Motor neuron (in vitro differentiated cells): Measurements from ENCODE around the gene ECHS1. TPM values are rescaled to one million over a fixed set of nuclear protein-coding genes. Genes with fewer than 3 reads are reported as not detected.

ENCODE experiments used
- ATAC-seq, 8 experiments: fragments of 200-7000 bp; cut with Tn5 transposase; replicated peaks in 6 of 8; 2 replicates each; pipeline ENCODE4 v1.8.0; 2021; ENCODE audit warnings: mild to moderate bottlenecking in 8 of 8, moderate library complexity in 8 of 8
- H3K27ac ChIP-seq, 2 donors: fragments of 250-450 bp; sonication (Bioruptor Pico); 2 replicates each; pipeline ENCODE4 v1.9.0; 2021; ENCODE audit warnings: antibody characterized with exemption in 2 of 2, mild to moderate bottlenecking in 2 of 2, moderate library complexity in 1 of 2
- H3K4me1 ChIP-seq, 2 donors: fragments of 250-450 bp; sonication (Bioruptor Pico); replicated peaks in 1 of 2; 2 replicates each; pipeline ENCODE4 v1.6.1; 2021; ENCODE audit warnings: antibody characterized with exemption in 2 of 2, mild to moderate bottlenecking in 2 of 2, moderate library complexity in 1 of 2
- H3K4me3 ChIP-seq, 5 donors: fragments of 250-450 bp; sonication (Bioruptor Pico); 2 replicates each; pipeline ENCODE4 v1.9.0; 2021; ENCODE audit warnings: antibody characterized with exemption in 5 of 5, mild to moderate bottlenecking in 5 of 5, moderate library complexity in 4 of 5
- WGBS, 10 experiments: fragments of 450-650 bp; shearing (Covaris generic); methylation state at CpG; one replicate each; pipeline ENCODE4 v1.0.0; 2022; 5-methylcytosine and 5-hydroxymethylcytosine counted together
- in situ Hi-C, 9 experiments: fragments of 400-800 bp; cut with MboI; loops; one replicate each; pipeline ENCODE4 v1.15.0; 2021; ENCODE audit warnings: low sequenced_read_pairs in 9 of 9, low pct_unique_long_range_greater_than_20kb in 2 of 9; ENCODE audit not compliant: unreplicated experiment in 9 of 9
- total RNA-seq, 8 experiments: library from RNA; unstranded; fragments of 300-600 nt; gene quantifications; 2 replicates each; pipeline versions ENCODE4 v1.2.3 to v1.2.4, GENCODE V29; 2022

Gene ECHS1
- total RNA-seq, 8 experiments from 2014 or later, result 48.7 to 117 (median 85.1) TPM

- WGBS, 10 experiments, result 44 to 100% (median 80%) methylated on average over 1 to 3 of the region's 8 CpGs; no CpG with 5 or more reads in 6 of the 10 experiments
- in situ Hi-C loops, result no loop called here
- H3K4me3 ChIP-seq, result no peak overlapping the region
- no peaks in the 10 kb centered on the region for H3K4me1 ChIP-seq
- peak in 3 of 8 experiments; percentile 2 to 17 (median 5) for ATAC-seq
- H3K27ac ChIP-seq, result no peak overlapping the region
These were observed 24.0 kb downstream of the ECHS1 start for GRCh38 chr10:133349160-133349568.

DNA sequence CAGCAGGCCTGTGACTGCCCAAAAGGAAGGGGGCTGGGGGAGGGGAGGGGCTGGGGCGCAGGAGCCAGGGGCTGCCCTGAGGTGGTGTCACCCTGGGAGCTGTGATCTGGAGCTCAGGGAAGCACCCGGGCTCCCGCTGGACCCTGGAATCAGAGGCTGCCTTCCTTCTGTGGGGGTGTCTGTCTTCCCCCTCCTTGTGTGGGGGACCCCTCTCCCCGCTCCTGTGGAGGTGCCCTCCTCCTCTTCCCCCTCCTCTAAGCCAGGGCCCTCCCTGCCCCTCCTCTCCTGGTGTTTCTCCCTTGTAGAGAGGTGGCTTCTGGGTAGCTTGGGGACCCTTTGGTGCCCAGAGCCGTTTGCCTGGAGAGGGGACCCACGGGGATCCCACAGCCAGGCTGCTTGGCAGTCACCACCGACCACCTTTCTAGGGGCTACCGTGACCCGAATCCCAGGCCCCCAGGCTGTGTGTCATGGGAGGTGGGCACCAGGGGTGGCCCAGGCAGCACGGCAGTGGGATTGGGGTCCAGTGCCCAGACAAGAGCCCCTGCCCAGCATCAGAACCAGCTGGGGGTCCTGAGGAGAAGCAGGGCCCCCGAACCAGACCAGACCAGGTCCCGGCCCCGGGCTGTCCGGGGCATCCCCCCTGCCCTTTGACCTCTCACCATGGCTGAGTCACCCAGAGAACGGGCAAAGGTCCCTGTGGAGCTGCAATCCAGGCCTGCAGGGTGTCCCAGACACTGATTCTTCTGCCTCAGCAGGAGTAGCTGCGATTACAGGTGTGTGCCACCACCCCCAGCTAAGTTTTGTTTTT lies 25.2 kb downstream of the ECHS1 start:
- in situ Hi-C loops, result no loop called here
- Histone ChIP-seq H3K4me1 (no peaks in the 10 kb centered on the region), H3K27ac (no peak overlapping the region), H3K4me3 (no peak overlapping the region)
- WGBS, 10 experiments, result 75 to 100% (median 100%) methylated on average over 1 to 6 of the region's 16 CpGs; no CpG with 5 or more reads in 5 of the 10 experiments
- ATAC-seq, result peak in 2 of 8 experiments; percentile 10 to 14

GRCh38 chr10:133346413-133346812 lies 26.7 kb downstream of the ECHS1 start:
- Histone ChIP-seq H3K27ac (no peak overlapping the region), H3K4me1 (no peaks in the 10 kb centered on the region), H3K4me3 (no peak overlapping the region)
- in situ Hi-C loops, result no loop called here
- 8 to 80% (median 20%) methylated on average over 2 to 3 of the region's 11 CpGs; no CpG with 5 or more reads in 7 of the 10 experiments for WGBS, 10 experiments
- no peak for ATAC-seq

DNA sequence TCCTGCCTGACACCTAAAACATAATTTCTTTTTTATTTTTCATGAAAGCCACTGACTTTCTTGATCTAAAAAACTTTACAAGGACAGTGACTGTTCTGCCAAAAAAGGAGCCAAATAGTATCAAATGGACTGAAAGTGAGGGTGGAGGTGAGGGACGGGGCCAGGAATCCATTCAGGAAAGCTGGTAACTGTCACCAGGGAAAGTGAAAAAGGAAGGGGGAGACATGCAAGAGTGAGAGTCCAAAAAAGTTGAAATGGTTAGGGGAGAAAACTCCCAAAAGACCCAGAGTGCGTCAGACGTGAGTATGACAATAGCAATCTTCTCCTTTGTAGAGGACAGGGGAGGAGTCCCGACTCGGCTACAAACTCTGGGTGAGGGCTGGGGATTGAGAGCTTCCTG lies 28.9 kb downstream of the ECHS1 start:
- Histone ChIP-seq H3K27ac (no peak overlapping the region), H3K4me3 (no peak overlapping the region), H3K4me1 (no peaks in the 10 kb centered on the region)
- in situ Hi-C loops, result no loop called here
- 57 to 80% (median 70%) methylated on average over 1 to 5 of the region's 5 CpGs; no CpG with 5 or more reads in 3 of the 10 experiments for WGBS, 10 experiments
- no peak for ATAC-seq

- in situ Hi-C loops, result no loop called here
- no peak overlapping the region for H3K27ac ChIP-seq
- ATAC-seq, result no peak
- no peak overlapping the region for H3K4me3 ChIP-seq
- no peaks in the 10 kb centered on the region for H3K4me1 ChIP-seq
- WGBS, 10 experiments, result 57 to 92% (median 70%) methylated on average over 1 to 5 of the region's 9 CpGs; no CpG with 5 or more reads in 2 of the 10 experiments
These were observed 29.6 kb downstream of the ECHS1 start for GRCh38 chr10:133343558-133343957.

- Histone ChIP-seq H3K27ac (no peak overlapping the region), H3K4me1 (no peaks in the 10 kb centered on the region), H3K4me3 (no peak overlapping the region)
- WGBS, 10 experiments, result 50 to 89% (median 74%) methylated on average over 2 to 5 of the region's 8 CpGs; no CpG with 5 or more reads in 6 of the 10 experiments
- in situ Hi-C loops, result no loop called here
- no peak for ATAC-seq
These were observed 30.2 kb downstream of the ECHS1 start for GRCh38 chr10:133342942-133343341.

GRCh38 chr10:133341983-133342382 lies 31.2 kb downstream of the ECHS1 start:
- in situ Hi-C loops, result no loop called here
- ATAC-seq, result peak in 3 of 8 experiments; percentile 20 to 89 (median 69)
- 13 to 93% (median 74%) methylated on average over 1 to 4 of the region's 4 CpGs; no CpG with 5 or more reads in 3 of the 10 experiments for WGBS, 10 experiments

GRCh38 chr10:133339708-133340380 lies 33.3 kb downstream of the ECHS1 start:
- H3K27ac ChIP-seq, result no peak overlapping the region
- in situ Hi-C loops, result no loop called here
- no peak overlapping the region for H3K4me3 ChIP-seq
- WGBS, 10 experiments, result 0 to 100% (median 100%) methylated on average over 1 to 5 of the region's 13 CpGs; no CpG with 5 or more reads in 5 of the 10 experiments
- ATAC-seq, result no peak
- H3K4me1 ChIP-seq, result peaks cover 6 to 13% of the 10 kb centered on the region in 2 donors

More at GRCh38 chr10:133341983-133342382, 31.2 kb downstream of the ECHS1 start:
- H3K4me1 ChIP-seq, result no peaks in the 10 kb centered on the region
- no peak overlapping the region for H3K27ac ChIP-seq
- H3K4me3 ChIP-seq, result no peak overlapping the region

- Histone ChIP-seq H3K4me3 (no peak overlapping the region), H3K27ac (no peak overlapping the region), H3K4me1 (peaks cover 10 to 14% of the 10 kb centered on the region in 2 donors)
- ATAC-seq, result no peak
- WGBS, 10 experiments, result 59 to 79% methylated on average over 3 to 5 of the region's 10 CpGs; no CpG with 5 or more reads in 8 of the 10 experiments
- in situ Hi-C loops, result no loop called here
These were observed 34.8 kb downstream of the ECHS1 start for GRCh38 chr10:133338080-133339071.

GRCh38 chr10:133337370-133337725 lies 35.8 kb downstream of the ECHS1 start:
- 37 to 100% (median 96%) methylated on average over 1 to 2 of the region's 3 CpGs; no CpG with 5 or more reads in 6 of the 10 experiments for WGBS, 10 experiments
- in situ Hi-C loops, result no loop called here
- Histone ChIP-seq H3K4me1 (peaks cover 10 to 14% of the 10 kb centered on the region in 2 donors), H3K27ac (no peak overlapping the region), H3K4me3 (peak overlapping the region in 1 of 5 donors; percentile 43)
- no peak for ATAC-seq

- 4 to 100% (median 30%) methylated on average over 1 to 21 of the region's 63 CpGs; no CpG with 5 or more reads in 6 of the 10 experiments for WGBS, 10 experiments
- Histone ChIP-seq H3K4me3 (peak within 1 kb of the TSS; percentile 32 to 52 (median 42)), H3K4me1 (peaks cover 10 to 14% of the 10 kb centered on the region in 2 donors), H3K27ac (peak within 1 kb of the TSS in 1 of 2 donors; percentile 29)
- ATAC-seq, result peak in 6 of 8 experiments; percentile 53 to 69 (median 60)
- in situ Hi-C loops, result no loop called here
These were observed 36.4 kb downstream of the ECHS1 start, which contains the start of gene CALY for GRCh38 chr10:133336577-133337369. CALY (minus strand) TSS chr10:133336896; CDS start chr10:133328989, 7,907 bp downstream.
